Measurements from ENCODE around the gene MYL6B.

- TF ChIP-seq, protein P1, sequence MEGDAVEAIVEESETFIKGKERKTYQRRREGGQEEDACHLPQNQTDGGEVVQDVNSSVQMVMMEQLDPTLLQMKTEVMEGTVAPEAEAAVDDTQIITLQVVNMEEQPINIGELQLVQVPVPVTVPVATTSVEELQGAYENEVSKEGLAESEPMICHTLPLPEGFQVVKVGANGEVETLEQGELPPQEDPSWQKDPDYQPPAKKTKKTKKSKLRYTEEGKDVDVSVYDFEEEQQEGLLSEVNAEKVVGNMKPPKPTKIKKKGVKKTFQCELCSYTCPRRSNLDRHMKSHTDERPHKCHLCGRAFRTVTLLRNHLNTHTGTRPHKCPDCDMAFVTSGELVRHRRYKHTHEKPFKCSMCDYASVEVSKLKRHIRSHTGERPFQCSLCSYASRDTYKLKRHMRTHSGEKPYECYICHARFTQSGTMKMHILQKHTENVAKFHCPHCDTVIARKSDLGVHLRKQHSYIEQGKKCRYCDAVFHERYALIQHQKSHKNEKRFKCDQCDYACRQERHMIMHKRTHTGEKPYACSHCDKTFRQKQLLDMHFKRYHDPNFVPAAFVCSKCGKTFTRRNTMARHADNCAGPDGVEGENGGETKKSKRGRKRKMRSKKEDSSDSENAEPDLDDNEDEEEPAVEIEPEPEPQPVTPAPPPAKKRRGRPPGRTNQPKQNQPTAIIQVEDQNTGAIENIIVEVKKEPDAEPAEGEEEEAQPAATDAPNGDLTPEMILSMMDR (conservative IDR thresholded peaks at IDR 0.05; ENCODE audit: low read depth in 2 of 2) = peak; percentile 22 to 63; a peak in 3 of 4 replicates
- TF ChIP-seq ZNF331 (CRISPR knock-in tag; IDR thresholded peaks at IDR 0.05; ENCODE audit: low read depth) = no peak
Observed at GRCh38 chr12:56117778-56118687, 34.4 kb upstream of the MYL6B start, which contains the start of gene ZC3H10.

All from GM23338 (cell line).